ENCODE data around the gene BNIP3.
"Not testable (repeated sequence)": the region's sequence is repeated elsewhere in the genome, so short reads cannot be mapped to it uniquely, and the experiment has no call there.

The BNIP3 gene

DNA sequence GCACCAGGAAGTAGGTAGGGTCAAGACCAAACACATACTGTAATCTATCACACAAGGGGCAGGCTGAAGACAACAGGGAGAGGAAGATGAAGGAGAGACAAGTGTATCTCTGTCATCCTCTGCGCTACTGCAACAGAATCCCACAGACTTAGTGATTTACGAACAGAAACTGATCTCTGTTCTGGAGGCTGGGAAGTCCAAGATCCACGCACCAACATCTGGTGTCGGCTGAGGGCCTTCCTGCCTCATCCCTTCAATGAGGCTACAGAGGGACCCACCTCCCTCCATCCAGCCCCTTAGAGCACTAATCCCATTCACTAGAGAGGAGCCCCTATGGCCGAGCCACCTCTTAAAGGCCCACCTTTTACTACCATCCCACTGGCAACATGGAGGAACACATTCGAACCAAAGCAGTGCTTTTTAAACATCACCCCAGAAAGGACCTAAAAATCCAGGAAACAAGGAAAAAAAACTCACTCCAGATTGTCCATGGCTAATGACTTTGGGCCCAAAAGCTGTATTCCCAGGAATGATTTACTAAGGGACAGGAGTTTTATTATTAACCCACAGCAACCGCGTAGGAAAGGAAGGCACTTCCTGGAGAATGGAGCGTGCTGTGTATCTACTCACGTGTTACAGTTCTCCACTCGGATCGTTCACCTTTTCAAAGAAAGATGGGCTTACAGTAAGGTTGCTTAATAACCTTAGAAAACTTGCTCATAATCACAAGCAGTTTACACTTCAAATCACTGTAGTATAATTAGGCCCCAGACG lies 4.2 kb downstream of the BNIP3 start:
- DNase-seq = no peak

DNA sequence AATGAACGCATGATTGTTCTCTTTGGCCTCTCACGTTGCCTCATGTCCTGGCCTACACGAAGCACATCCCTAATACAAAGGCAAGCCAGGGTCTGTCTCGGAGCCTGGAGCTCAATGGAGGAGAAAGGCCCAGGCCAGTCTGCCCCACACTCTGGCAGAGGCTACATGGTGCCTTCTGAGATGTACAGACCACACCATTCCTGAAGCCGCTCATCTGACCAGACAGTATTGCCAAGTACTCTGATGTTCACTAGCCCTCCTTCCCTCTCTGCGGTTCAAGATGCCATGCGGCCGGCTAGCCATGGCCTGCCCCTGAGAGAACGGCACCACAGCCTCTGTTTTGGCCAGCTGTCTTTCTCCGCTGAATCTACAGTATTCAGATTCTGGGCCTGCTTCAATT lies 5.9 kb downstream of the BNIP3 start:
- DNase-seq = no peak

DNA sequence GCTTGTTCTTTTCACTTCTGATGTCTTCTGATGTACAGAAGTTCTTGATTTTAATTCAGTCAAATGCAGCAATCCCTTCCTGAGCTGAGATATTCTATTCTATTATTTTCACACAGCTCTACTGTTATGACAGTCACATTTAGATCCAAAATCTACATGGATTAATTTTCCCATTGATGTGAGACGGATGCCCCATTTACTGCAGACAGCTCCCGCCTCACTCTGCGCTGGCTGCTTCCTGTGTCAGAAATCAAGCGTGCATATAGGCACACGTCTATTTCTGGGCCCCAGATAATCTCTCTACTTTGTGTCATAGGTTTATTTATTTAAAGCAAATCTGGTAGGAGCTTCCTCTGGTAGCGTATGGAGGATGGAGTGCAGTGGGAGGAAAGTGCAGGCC lies 6.7 kb downstream of the BNIP3 start:
- DNase-seq = no peak

DNA sequence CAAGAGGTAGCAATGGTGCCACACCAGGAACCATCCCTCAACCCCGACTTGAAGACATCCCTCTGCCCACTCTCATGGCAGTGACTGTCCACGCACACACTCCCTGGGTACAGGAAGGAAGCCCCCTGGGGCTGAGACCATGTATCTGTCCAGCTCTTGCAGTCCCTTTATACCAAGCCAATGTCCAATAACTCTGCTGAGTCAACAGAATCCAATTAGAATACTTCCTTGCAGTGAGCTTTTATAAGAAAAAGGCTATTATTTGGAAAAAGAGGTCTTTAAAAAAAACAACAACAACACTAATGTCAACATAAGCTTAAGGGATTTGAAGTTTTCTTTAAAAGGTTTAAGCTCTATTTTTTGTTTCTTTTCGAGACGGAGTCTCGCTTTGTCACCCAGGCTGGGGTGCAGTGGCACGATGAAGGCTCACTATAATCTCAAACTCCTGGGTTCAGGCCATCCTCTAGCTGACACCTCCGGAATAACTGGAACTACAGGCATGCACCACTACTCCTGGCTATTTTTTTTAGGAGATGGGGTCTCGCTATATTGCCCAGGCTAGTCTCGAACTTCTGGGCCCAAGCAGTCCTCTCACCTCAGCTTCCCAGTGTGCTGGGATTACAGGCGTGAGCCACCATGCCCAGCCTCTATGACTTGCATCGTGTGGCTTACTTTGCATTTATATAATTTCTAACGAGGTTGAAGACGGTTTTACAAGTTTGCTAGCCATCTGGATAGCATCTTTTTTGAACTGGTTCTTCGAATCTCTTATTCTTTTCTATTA lies 7.5 kb downstream of the BNIP3 start:
- no peak for DNase-seq

DNA sequence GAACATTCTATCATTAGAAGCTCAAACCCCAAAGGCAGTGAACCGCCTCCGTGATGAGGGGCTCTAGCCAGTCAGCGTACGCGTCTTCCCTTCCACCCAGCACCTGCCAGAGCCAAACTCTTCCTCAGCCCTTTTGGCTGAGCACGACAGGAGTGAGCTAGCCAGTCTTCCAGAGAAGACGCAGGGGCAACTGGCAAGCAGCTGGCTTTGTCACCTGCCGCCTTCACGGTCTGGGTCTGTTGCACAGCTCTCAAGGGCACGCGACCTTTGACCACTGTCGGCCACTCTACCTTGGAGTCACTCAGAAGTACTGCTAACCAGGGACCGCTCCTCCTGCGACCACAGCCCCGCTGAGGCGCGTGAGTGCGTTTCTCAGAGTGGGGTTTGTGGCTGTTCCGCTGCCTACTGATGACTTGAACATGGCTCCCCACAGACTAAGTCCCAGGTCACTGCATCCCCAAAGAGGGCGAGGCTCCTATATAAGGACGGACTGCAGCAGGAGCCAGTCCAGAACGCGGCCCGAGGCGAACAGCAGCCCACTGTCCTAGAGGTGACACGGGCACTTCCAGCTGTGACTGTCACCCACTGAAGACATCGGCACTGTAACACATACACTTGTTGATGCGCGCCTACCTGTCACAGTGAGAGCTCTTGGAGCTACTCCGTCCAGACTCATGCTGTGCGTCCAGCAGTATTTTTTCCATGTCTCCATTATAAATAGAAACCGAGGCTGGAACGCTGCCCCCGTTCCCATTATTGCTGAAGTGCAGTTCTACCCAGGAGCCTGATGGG lies 8.4 kb downstream of the BNIP3 start:
- DNase-seq = no peak

DNA sequence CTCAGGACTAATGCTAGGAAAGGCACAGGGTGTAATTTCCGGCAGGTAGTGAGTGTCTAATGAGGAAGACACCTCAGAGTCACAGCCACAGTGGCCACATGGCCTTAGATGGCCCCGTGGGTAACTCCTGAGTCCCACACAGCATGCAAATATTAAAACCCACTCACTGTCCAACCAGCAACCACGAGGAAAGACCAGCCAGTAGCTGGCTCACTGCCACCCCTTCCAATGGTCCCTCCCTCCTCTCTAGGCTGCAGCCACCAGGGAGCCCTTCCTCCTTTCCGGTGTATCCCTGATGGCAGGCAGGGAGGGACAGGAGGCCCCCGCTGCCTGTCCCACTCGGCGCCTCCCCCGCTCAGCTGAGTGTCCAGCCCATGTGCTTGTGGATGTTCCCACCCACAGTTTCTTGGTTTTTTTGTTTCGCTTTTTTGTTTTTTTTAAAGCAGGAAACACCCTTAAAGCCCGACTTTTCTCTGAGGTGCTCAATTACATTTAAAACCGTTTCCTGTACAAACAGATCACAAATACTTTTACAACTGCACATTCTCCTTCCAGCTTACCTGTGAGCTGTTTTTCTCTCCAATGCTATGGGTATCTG lies 9.2 kb downstream of the BNIP3 start:
- DNase-seq = peak; percentile 37

DNA sequence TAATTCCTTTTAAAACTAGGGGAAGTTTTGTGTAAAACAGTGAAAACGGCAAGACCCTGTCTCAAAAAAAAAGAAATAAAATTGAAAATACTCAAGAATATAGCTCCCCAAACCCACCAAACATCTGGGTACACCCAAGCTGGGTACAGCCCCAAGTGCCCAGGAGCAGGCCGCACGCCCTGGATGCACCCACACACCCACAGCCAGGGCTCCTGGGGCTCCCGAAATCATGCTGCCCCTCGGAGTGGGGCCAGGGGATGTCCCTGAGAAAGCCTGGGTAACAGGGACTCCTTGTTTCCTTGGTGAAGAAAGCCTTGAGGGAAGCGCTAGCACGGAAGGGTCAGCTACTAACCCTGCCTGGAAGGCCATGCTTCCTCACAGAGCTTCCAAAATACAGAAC lies 10.1 kb downstream of the BNIP3 start:
- no peak for DNase-seq

DNA sequence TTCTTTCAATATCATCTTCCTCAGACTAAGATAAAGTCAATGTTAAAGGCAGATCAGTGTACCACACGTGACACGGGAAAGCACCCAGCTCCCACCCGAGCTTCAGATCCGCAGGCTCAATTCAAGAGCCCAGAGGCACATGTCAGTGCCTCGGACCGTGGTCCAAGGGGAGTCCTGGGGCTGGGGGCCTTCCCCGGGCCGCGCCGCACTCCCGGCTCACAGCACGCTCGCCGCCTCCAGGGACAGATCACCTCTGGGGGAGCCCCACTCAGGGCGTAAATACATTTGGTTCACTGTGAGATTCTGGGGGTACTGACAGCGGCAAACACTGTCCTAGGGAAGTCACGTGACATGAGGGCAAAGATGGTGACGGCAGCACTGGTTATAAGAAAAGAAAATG lies 10.8 kb downstream of the BNIP3 start:
- DNase-seq = no peak

DNA sequence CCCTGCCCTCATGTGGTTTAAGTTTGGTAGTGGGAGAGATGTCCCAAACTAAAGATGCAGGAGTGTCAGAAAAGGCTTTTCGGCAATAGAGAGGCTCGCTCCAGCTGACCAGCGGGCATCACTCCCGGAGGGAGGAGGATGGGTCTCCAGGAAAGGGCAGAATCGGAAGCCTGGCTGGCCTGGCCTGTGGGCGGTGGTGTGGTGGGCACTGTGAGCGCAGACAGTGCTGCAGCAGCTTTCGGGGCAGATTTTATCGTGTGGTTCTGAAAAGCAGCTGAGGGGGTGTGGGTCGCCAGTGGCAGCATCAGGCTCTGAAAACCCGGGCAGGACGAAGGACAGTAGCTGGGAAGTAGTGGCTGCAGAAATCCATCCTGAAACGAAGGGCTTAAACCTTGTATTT lies 12.8 kb downstream of the BNIP3 start:
- DNase-seq = no peak

DNA sequence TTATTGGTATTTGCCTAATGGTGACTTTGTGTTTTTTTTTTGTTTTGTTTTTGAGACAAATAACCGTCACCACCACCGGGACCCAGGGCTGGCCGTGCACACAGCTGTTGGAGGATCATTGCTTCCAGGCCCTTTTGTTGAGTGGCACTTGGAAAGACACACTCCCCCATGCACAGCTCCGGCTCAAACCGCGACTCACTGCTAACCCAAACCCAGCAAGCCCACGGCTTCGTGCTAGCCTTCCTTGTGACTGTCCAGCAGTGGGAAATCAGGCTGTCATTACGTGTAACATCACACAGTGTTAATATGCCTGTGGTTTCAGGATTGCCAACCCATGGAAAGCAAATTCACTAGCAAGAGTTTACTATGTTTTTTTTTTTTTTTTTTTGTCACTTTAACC lies 17.4 kb downstream of the BNIP3 start:
- DNase-seq = no peak

DNA sequence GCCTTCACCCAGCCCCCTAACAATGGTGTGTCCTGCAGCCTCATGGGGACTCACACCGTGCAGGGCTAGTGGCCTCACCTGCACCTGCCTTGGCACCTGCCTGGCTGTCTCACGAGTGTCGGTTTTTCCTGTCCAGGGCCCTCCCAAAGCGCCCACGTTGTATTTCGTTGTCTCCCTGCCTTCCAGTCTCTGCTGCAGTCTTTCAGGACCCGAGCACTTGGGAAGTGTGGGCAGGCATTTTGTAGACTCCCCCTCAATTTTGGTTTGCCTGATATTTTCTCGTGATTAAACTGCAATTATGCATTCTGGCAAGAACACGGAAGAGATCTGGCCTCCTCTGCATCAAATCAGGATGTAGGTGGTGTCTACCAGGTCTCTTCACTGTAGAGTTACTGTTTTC lies 17.9 kb downstream of the BNIP3 start:
- DNase-seq = no peak

DNA sequence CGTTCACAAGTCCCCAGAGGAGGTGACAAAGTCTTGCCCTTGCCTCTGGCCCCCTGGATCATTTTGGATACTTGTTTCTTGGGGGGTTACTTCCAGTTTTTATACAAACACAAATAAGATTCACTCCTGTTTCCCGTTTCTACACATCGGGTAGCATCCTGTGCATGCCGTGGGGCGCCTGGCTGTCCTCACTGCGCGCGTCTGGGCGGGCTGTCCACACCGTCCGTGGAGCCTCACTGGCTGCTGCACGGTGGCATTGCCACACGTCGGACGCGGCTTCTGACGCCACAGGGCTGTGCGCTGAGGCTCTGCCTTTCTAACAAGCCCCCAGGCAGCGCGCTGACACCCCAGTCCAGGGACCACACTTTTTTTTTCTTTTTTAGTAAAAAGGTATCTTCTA lies 18.4 kb downstream of the BNIP3 start:
- no peak for DNase-seq

DNA sequence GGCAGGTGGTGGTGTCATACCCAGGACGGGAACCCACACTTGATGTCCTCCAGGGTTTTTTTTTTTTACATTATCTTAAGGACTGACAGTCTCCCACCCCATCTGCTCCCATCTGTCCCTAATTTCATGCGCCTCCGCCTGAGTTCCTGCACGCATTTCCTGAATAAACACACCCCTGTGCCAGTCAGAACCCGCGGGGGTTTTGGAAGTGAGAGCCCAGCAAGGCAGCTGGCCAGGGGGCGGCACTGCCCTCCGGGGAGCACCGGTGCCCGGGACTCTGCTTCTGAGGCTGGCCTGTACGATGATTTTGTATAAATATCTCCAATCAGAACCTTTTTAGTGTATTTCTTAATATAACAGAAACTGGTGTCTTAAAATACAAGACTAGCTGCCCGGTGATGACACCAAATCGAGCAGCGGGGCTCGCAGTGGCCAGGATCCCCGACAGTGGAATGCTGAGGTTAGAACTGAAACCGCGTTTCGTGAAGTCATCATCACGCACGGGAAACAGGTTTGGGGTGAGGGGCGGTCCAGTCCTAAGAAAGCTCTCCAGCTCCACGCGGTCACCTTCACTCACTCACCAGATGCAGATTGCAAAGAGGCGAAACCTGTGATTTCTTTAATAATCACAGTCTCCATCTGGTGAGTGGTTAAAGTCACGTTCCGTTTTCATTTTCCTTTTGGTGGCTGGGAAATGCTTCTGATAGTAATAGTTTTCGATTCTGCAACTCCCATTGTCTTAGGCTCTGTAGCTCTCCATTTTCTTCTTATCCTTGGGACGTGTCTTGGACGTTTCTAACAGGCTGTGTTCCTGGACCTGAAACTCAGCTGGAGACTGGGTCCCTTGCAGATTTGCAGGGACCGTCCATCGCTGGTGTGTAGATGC lies 19.7 kb downstream of the BNIP3 start:
- DNase-seq = no peak

DNA sequence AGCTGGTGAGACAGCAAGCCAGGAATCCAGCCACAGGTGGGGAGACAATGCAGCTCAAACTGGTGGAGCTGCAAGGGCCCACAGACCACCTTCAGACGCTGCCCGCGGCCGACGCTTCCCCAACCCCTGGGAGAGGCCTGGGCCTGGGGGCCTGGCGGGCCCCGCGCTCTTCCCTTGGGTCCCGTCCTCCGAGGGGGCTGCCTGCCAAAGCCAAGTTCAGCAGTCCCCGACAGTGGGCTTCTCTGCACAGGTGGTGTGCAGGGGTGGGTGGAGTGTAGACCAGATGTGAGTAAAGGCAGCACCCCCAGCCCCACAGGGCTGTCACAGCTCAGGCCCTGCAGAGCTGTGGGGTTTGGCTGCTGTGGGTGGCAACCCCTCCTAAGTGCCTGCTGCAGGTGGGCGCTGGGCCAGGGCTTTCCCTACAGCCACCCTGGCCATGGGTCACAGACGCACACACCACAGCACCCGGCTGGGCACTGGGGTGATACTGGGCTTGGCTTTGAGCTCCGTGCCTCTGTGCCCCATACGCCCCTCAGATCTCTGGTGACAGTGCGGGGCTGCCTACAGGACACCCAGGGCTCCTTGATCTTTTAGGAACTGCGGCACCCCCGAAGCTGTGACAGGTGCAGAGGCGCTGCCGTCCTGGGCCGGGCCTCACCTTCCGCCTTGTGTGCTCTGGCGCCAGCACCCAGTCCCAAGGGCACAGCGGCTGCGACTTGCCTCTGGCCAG lies 20.5 kb downstream of the BNIP3 start:
- DNase-seq = no peak

DNA sequence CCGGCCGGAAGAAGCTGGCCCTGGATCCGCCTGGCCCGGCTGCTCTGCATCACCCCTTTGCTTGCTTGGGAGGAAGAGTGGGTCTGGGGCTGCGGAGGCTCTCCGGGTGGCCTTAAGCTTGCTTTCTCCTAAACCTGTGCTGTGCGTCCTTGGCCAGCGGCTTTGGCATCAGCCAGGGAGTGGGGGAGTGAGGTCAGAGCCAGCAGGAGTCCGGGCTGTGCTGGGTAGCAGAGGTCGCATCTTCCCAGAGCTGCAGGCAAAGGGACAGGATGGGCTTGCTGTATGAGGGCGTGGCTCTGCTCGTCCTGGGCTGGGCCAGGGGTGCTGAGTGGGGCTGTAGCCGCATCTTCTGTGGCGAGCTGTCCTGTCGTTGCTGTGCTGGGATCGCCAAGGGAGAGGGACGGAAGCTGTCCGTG lies 21.1 kb downstream of the BNIP3 start:
- no peak for DNase-seq

DNA sequence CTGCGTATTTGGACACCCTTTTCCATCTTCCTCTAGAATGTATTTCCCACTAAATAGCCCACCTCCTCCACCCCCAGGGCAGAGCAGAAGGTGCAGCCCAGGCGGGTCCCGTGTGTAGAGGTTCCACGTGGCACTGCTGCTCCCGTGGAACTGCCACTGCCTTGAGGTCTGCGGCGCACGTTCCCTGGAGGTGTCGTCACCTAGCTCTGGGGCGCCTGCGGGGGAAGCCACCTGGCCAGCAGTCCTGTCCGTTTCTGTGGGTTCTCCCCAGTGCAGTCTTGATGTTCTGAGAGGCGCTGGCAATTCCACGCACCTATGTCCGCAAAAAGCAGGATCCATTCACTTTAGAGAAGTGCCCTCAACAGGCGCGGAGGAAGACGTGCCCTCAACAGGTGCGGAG lies 21.9 kb downstream of the BNIP3 start:
- no peak for DNase-seq

DNA sequence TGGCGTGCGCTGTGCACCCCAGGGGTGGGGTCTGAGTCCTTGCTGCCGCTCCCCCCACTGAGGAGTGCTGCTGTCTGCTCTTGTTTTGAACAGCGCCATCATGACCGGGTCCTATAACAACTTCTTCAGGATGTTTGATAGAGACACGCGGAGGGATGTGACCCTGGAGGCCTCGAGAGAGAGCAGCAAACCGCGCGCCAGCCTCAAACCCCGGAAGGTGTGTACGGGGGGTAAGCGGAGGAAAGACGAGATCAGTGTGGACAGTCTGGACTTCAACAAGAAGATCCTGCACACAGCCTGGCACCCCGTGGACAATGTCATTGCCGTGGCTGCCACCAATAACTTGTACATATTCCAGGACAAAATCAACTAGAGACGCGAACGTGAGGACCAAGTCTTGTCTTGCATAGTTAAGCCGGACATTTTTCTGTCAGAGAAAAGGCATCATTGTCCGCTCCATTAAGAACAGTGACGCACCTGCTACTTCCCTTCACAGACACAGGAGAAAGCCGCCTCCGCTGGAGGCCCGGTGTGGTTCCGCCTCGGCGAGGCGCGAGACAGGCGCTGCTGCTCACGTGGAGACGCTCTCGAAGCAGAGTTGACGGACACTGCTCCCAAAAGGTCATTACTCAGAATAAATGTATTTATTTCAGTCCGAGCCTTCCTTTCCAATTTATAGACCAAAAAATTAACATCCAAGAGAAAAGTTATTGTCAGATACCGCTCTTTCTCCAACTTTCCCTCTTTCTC lies 26.0 kb downstream of the BNIP3 start:
- no peak for DNase-seq

DNA sequence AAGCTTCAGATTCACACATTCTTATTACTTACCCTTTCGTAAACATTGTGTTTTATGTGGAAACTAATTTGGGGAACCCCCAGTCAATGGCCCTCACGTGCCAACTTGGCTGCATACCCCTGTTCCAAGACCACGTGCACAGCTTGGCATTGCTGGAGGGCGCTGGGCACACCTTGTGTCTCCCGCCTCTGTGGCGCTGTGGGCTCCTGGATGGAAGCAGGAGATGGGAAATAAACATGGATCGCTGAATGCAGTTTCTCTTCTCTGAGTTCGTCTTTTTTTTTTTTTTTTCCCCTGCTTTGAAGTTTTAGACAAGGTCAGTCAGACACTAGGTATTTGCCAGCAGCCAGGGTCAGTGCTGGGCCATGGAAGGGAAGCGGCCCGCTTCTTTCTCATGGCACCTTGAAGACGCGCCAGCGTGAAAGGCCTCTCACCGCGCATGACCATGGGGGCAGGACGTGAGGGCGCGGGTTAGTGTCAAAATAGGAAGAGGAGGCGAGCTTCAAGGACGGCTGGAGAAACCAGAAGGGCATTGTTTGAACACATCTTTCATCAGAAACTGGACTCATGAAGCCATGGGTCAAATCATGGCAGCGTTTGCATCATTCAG lies 27.3 kb downstream of the BNIP3 start:
- DNase-seq = no peak

DNA sequence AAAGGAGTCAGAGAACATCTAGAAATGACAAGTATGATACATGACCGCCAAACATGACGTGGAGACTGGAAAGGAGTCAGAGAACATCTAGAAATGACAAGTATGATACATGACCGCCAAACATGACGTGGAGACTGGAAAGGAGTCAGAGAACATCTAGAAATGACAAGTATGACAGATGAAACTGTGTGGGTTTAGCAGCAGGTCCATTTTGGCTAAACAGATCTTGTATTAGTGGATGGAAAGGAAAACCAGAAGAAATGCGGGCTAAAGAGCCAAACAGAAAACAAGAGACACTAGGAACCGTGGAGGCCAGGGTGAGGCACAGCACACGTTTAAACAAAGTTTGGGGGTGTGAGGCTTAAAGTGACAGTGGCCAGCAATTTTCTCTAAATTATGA lies 31.8 kb downstream of the BNIP3 start:
- not testable (repeated sequence) for DNase-seq
